Activated CD4-positive, alpha-beta T cell treated with anti-CD3 and anti-CD28 coated beads for 48 hours (primary cell): ENCODE measurements around the gene FBXW12.
"Not testable (repeated sequence)": the region's sequence is repeated elsewhere in the genome, so short reads cannot be mapped to it uniquely, and the experiment has no call there.

Experiments used
- DNase-seq: peaks from one replicate; pipeline ENCODE4 v3.0.0-alpha.2; 2020

FBXW12 gene

GRCh38 chr3:48371651-48372376, at the start of gene FBXW12:
TSS of gene FBXW12 (plus strand) at chr3:48372219. CDS start at chr3:48372768, 549 bp downstream.
- no peak for DNase-seq

- not testable (repeated sequence) for DNase-seq
Observed at GRCh38 chr3:48331706-48332435, 40.1 kb upstream of the FBXW12 start.

GRCh38 chr3:48333346-48334245, 38.4 kb upstream of the FBXW12 start, which contains the start of gene SPINK8:
TSS of gene SPINK8 (minus strand) at chr3:48333661. CDS start at chr3:48328341, 5,320 bp downstream.
- DNase-seq: not testable (repeated sequence)

GRCh38 chr3:48334605-48335004, 37.4 kb upstream of the FBXW12 start:
- no peak for DNase-seq

- DNase-seq: not testable (repeated sequence)
Observed at GRCh38 chr3:48335286-48335685, 36.7 kb upstream of the FBXW12 start.

- not testable (repeated sequence) for DNase-seq
Observed at GRCh38 chr3:48337536-48337935, 34.5 kb upstream of the FBXW12 start.

GRCh38 chr3:48338635-48339034, 33.4 kb upstream of the FBXW12 start:
- no peak for DNase-seq

- no peak for DNase-seq
Observed at GRCh38 chr3:48343432-48343831, 28.6 kb upstream of the FBXW12 start.

GRCh38 chr3:48344867-48345507, 27.0 kb upstream of the FBXW12 start:
- DNase-seq: no peak

- DNase-seq: no peak
Observed at GRCh38 chr3:48345946-48346572, 26.0 kb upstream of the FBXW12 start.

- DNase-seq: no peak
Observed at GRCh38 chr3:48347500-48347899, 24.5 kb upstream of the FBXW12 start.

GRCh38 chr3:48352546-48352945, 19.5 kb upstream of the FBXW12 start:
- DNase-seq: no peak

- DNase-seq: no peak
Observed at GRCh38 chr3:48353987-48354386, 18.0 kb upstream of the FBXW12 start.

- no peak for DNase-seq
Observed at GRCh38 chr3:48356419-48356818, 15.6 kb upstream of the FBXW12 start.

GRCh38 chr3:48361928-48362327, 10.1 kb upstream of the FBXW12 start:
- no peak for DNase-seq

GRCh38 chr3:48364840-48365239, 7.2 kb upstream of the FBXW12 start:
- DNase-seq: no peak

GRCh38 chr3:48367201-48367600, 4.8 kb upstream of the FBXW12 start:
- DNase-seq: no peak

GRCh38 chr3:48369693-48370332, 2.2 kb upstream of the FBXW12 start:
- DNase-seq: no peak

- DNase-seq: no peak
Observed at GRCh38 chr3:48370333-48370713, 1.7 kb upstream of the FBXW12 start.

GRCh38 chr3:48372377-48372770, 355 bp downstream of the FBXW12 start:
- no peak for DNase-seq

- DNase-seq: no peak
Observed at GRCh38 chr3:48372862-48373435, 930 bp downstream of the FBXW12 start.
